ENCODE data around the gene WDFY3. TPM values are rescaled to one million over a fixed set of nuclear protein-coding genes. Genes with fewer than 3 reads are reported as not detected.

WDFY3 gene
- total and polyA plus RNA-seq, 3 experiments from 2014 or later = 0.53 to 0.85 TPM; not detected in 1

- Mint-ChIP-seq H3K27ac (no peak overlapping the region), H3K4me3 (no peak overlapping the region), H3K27me3 (peaks cover 0 to 2% of the 10 kb centered on the region in 2 donors), H3K36me3 (no peaks in the 10 kb centered on the region), H3K9me3 (peaks cover 0 to 3% (median 2%) of the 10 kb centered on the region in 5 donors), H3K4me1 (no peaks in the 10 kb centered on the region)
- H3K27ac ChIP-seq (ENCODE audit: low read depth, low read length) = no peak overlapping the region
- no peak for DNase-seq
- H3K9me3 ChIP-seq (ENCODE audit: low read length) = no peaks in the 10 kb centered on the region
- H3K36me3 ChIP-seq (ENCODE audit: insufficient read depth, low read length) = no peaks in the 10 kb centered on the region
- H3K4me1 ChIP-seq (ENCODE audit: insufficient read depth, low read length) = no peaks in the 10 kb centered on the region
- no peak overlapping the region for H3K4me3 ChIP-seq (ENCODE audit: low read length)
- H3K27me3 ChIP-seq (ENCODE audit: insufficient read depth, low read length, poor library complexity, severe bottlenecking) = no peaks in the 10 kb centered on the region
- ChIA-PET CTCF (no interaction called here), POLR2A (no interaction called here)
Observed at GRCh38 chr4:84875636-84876371, 90.7 kb downstream of the WDFY3 start.

- H3K4me3 Mint-ChIP-seq = no peak overlapping the region
- no peaks in the 10 kb centered on the region for H3K4me1 Mint-ChIP-seq
- CTCF ChIA-PET = no interaction called here
- no peak overlapping the region for H3K27ac Mint-ChIP-seq
- H3K36me3 Mint-ChIP-seq = no peaks in the 10 kb centered on the region
- H3K4me3 ChIP-seq (ENCODE audit: low read length) = no peak overlapping the region
- peaks cover 0 to 2% of the 10 kb centered on the region in 2 donors for H3K27me3 Mint-ChIP-seq
- no peak overlapping the region for H3K27ac ChIP-seq (ENCODE audit: low read depth, low read length)
- POLR2A ChIA-PET = no interaction called here
- no peaks in the 10 kb centered on the region for H3K4me1 ChIP-seq (ENCODE audit: insufficient read depth, low read length)
- no peaks in the 10 kb centered on the region for H3K36me3 ChIP-seq (ENCODE audit: insufficient read depth, low read length)
- H3K9me3 Mint-ChIP-seq = peaks cover 0 to 4% (median 2%) of the 10 kb centered on the region in 5 donors
- no peaks in the 10 kb centered on the region for H3K27me3 ChIP-seq (ENCODE audit: insufficient read depth, low read length, poor library complexity, severe bottlenecking)
- DNase-seq = no peak
- no peaks in the 10 kb centered on the region for H3K9me3 ChIP-seq (ENCODE audit: low read length)
Observed at GRCh38 chr4:84874619-84875018, 91.9 kb downstream of the WDFY3 start.

- ChIA-PET CTCF (no interaction called here), POLR2A (no interaction called here)
- H3K9me3 ChIP-seq (ENCODE audit: low read length) = no peaks in the 10 kb centered on the region
- no peaks in the 10 kb centered on the region for H3K4me1 Mint-ChIP-seq
- no peak overlapping the region for H3K4me3 Mint-ChIP-seq
- H3K36me3 Mint-ChIP-seq = no peaks in the 10 kb centered on the region
- peaks cover 0 to 10% (median under 1%) of the 10 kb centered on the region in 5 donors for H3K9me3 Mint-ChIP-seq
- H3K4me3 ChIP-seq (ENCODE audit: low read length) = no peak overlapping the region
- H3K27me3 Mint-ChIP-seq = no peaks in the 10 kb centered on the region
- H3K27me3 ChIP-seq (ENCODE audit: insufficient read depth, low read length, poor library complexity, severe bottlenecking) = no peaks in the 10 kb centered on the region
- no peak for DNase-seq
- no peak overlapping the region for H3K27ac Mint-ChIP-seq
- no peak overlapping the region for H3K27ac ChIP-seq (ENCODE audit: low read depth, low read length)
- no peaks in the 10 kb centered on the region for H3K36me3 ChIP-seq (ENCODE audit: insufficient read depth, low read length)
- no peaks in the 10 kb centered on the region for H3K4me1 ChIP-seq (ENCODE audit: insufficient read depth, low read length)
Observed at GRCh38 chr4:84870398-84871163, 95.9 kb downstream of the WDFY3 start.

GRCh38 chr4:84866295-84866694 lies 100.2 kb downstream of the WDFY3 start:
- H3K27ac ChIP-seq (ENCODE audit: low read depth, low read length) = no peak overlapping the region
- H3K4me3 ChIP-seq (ENCODE audit: low read length) = no peak overlapping the region
- H3K27ac Mint-ChIP-seq = no peak overlapping the region
- no peaks in the 10 kb centered on the region for H3K4me1 ChIP-seq (ENCODE audit: insufficient read depth, low read length)
- no peaks in the 10 kb centered on the region for H3K36me3 ChIP-seq (ENCODE audit: insufficient read depth, low read length)
- ChIA-PET CTCF (no interaction called here), POLR2A (no interaction called here)
- DNase-seq = no peak
- H3K4me3 Mint-ChIP-seq = no peak overlapping the region
- H3K27me3 ChIP-seq (ENCODE audit: insufficient read depth, low read length, poor library complexity, severe bottlenecking) = no peaks in the 10 kb centered on the region
- no peaks in the 10 kb centered on the region for H3K36me3 Mint-ChIP-seq
- no peaks in the 10 kb centered on the region for H3K4me1 Mint-ChIP-seq
- H3K27me3 Mint-ChIP-seq = no peaks in the 10 kb centered on the region
- H3K9me3 Mint-ChIP-seq = peaks cover 0 to 11% (median 3%) of the 10 kb centered on the region in 5 donors
- H3K9me3 ChIP-seq (ENCODE audit: low read length) = no peaks in the 10 kb centered on the region

- CTCF ChIA-PET = no interaction called here
- H3K4me3 Mint-ChIP-seq = no peak overlapping the region
Observed at GRCh38 chr4:84865600-84865999, 100.9 kb downstream of the WDFY3 start.

GRCh38 chr4:84862064-84862463 lies 104.4 kb downstream of the WDFY3 start:
- Mint-ChIP-seq H3K36me3 (no peaks in the 10 kb centered on the region), H3K4me1 (no peaks in the 10 kb centered on the region), H3K9me3 (peaks cover 0 to 8% (median 5%) of the 10 kb centered on the region in 5 donors), H3K4me3 (no peak overlapping the region), H3K27ac (no peak overlapping the region), H3K27me3 (no peaks in the 10 kb centered on the region)
- ChIA-PET POLR2A (no interaction called here), CTCF (no interaction called here)
- DNase-seq = no peak
- Histone ChIP-seq H3K27me3 (ENCODE audit: insufficient read depth, low read length, poor library complexity, severe bottlenecking) (no peaks in the 10 kb centered on the region), H3K4me1 (ENCODE audit: insufficient read depth, low read length) (no peaks in the 10 kb centered on the region), H3K36me3 (ENCODE audit: insufficient read depth, low read length) (no peaks in the 10 kb centered on the region), H3K9me3 (ENCODE audit: low read length) (no peaks in the 10 kb centered on the region), H3K4me3 (ENCODE audit: low read length) (no peak overlapping the region), H3K27ac (ENCODE audit: low read depth, low read length) (no peak overlapping the region)

More at GRCh38 chr4:84865600-84865999, 100.9 kb downstream of the WDFY3 start:
- Mint-ChIP-seq H3K27ac (peak overlapping the region in 1 of 8 donors; percentile 66), H3K9me3 (peaks cover 0 to 11% (median 3%) of the 10 kb centered on the region in 5 donors), H3K36me3 (no peaks in the 10 kb centered on the region), H3K4me1 (no peaks in the 10 kb centered on the region), H3K27me3 (no peaks in the 10 kb centered on the region)
- H3K4me3 ChIP-seq (ENCODE audit: low read length) = no peak overlapping the region
- H3K4me1 ChIP-seq (ENCODE audit: insufficient read depth, low read length) = no peaks in the 10 kb centered on the region
- no peaks in the 10 kb centered on the region for H3K9me3 ChIP-seq (ENCODE audit: low read length)
- DNase-seq = no peak
- H3K27ac ChIP-seq (ENCODE audit: low read depth, low read length) = no peak overlapping the region
- H3K36me3 ChIP-seq (ENCODE audit: insufficient read depth, low read length) = no peaks in the 10 kb centered on the region
- H3K27me3 ChIP-seq (ENCODE audit: insufficient read depth, low read length, poor library complexity, severe bottlenecking) = no peaks in the 10 kb centered on the region
- POLR2A ChIA-PET = no interaction called here

- no peak for DNase-seq
- Mint-ChIP-seq H3K27me3 (no peaks in the 10 kb centered on the region), H3K9me3 (peaks cover 0 to 6% (median 0%) of the 10 kb centered on the region in 5 donors), H3K36me3 (no peaks in the 10 kb centered on the region), H3K27ac (no peak overlapping the region), H3K4me1 (no peaks in the 10 kb centered on the region), H3K4me3 (no peak overlapping the region)
- Histone ChIP-seq H3K9me3 (ENCODE audit: low read length) (no peaks in the 10 kb centered on the region), H3K4me1 (ENCODE audit: insufficient read depth, low read length) (no peaks in the 10 kb centered on the region), H3K36me3 (ENCODE audit: insufficient read depth, low read length) (no peaks in the 10 kb centered on the region), H3K4me3 (ENCODE audit: low read length) (no peak overlapping the region), H3K27me3 (ENCODE audit: insufficient read depth, low read length, poor library complexity, severe bottlenecking) (no peaks in the 10 kb centered on the region), H3K27ac (ENCODE audit: low read depth, low read length) (no peak overlapping the region)
- CTCF ChIA-PET = no interaction called here
- POLR2A ChIA-PET = no interaction called here
Observed at GRCh38 chr4:84857296-84857695, 109.2 kb downstream of the WDFY3 start.

- H3K36me3 Mint-ChIP-seq = no peaks in the 10 kb centered on the region
- ChIA-PET POLR2A (no interaction called here), CTCF (no interaction called here)
Observed at GRCh38 chr4:84856468-84857049, 109.9 kb downstream of the WDFY3 start.

More at GRCh38 chr4:84856468-84857049, 109.9 kb downstream of the WDFY3 start:
- H3K4me3 ChIP-seq (ENCODE audit: low read length) = no peak overlapping the region
- no peaks in the 10 kb centered on the region for H3K27me3 ChIP-seq (ENCODE audit: insufficient read depth, low read length, poor library complexity, severe bottlenecking)
- no peaks in the 10 kb centered on the region for H3K36me3 ChIP-seq (ENCODE audit: insufficient read depth, low read length)
- no peaks in the 10 kb centered on the region for H3K9me3 ChIP-seq (ENCODE audit: low read length)
- no peaks in the 10 kb centered on the region for H3K4me1 ChIP-seq (ENCODE audit: insufficient read depth, low read length)
- H3K9me3 Mint-ChIP-seq = peaks cover 0 to 6% (median 0%) of the 10 kb centered on the region in 5 donors
- no peaks in the 10 kb centered on the region for H3K27me3 Mint-ChIP-seq
- no peak overlapping the region for H3K4me3 Mint-ChIP-seq
- H3K4me1 Mint-ChIP-seq = no peaks in the 10 kb centered on the region
- no peak overlapping the region for H3K27ac ChIP-seq (ENCODE audit: low read depth, low read length)
- H3K27ac Mint-ChIP-seq = no peak overlapping the region
- DNase-seq = no peak

Measured in CD8-positive, alpha-beta memory T cell (primary cell).